GM23338 (cell line): ENCODE results near the gene MIB2. TPM values are rescaled to one million over a fixed set of nuclear protein-coding genes. Genes with fewer than 3 reads are reported as not detected.

ENCODE experiments used
- ATAC-seq: fragments of 200-7000 bp; cut with Tn5 transposase; 3 replicates; pipeline ENCODE4 v1.9.1; 2020
- DNase-seq: peaks from one replicate; pipeline ENCODE4 v3.0.0-alpha.2; 2015; ENCODE audit warnings: low spot score
- H2AFZ ChIP-seq: fragments of 200-600 bp; sonication (generic); 2 replicates; pipeline ENCODE4 v1.8.0; 2016; ENCODE audit warnings: antibody characterized with exemption, mild to moderate bottlenecking, moderate library complexity
- H3F3A ChIP-seq: fragments of 200-600 bp; sonication (generic); replicated peaks from 2 replicates; pipeline ENCODE4 v1.8.0; 2017; ENCODE audit warnings: antibody characterized with exemption, mixed run types, low read depth
- H3K27ac ChIP-seq: fragments of 200-600 bp; sonication (generic); 2 replicates; pipeline ENCODE4 v1.6.1; 2016; ENCODE audit warnings: low read depth
- H3K27me3 ChIP-seq: fragments of 200-600 bp; sonication (generic); 2 replicates; pipeline ENCODE4 v1.8.0; 2016; ENCODE audit warnings: mild to moderate bottlenecking, mixed run types, moderate library complexity; ENCODE audit not compliant: insufficient read depth
- H3K36me3 ChIP-seq: fragments of 200-600 bp; sonication (generic); 2 replicates; pipeline ENCODE4 v1.8.0; 2016; ENCODE audit warnings: mild to moderate bottlenecking; ENCODE audit not compliant: insufficient read depth
- H3K4me1 ChIP-seq: fragments of 200-600 bp; sonication (generic); 2 replicates; pipeline ENCODE4 v1.8.0; 2016; ENCODE audit warnings: mild to moderate bottlenecking, moderate library complexity; ENCODE audit not compliant: insufficient read depth
- H3K4me2 ChIP-seq: fragments of 200-600 bp; sonication (generic); 2 replicates; pipeline ENCODE4 v1.7.1; 2017; ENCODE audit warnings: mixed run types
- H3K4me3 ChIP-seq: fragments of 200-600 bp; sonication (generic); 2 replicates; pipeline ENCODE4 v1.6.1; 2016; ENCODE audit warnings: mixed run types
- H3K79me2 ChIP-seq: fragments of 200-600 bp; sonication (generic); replicated peaks from 2 replicates; pipeline ENCODE4 v1.8.0; 2017; ENCODE audit warnings: mild to moderate bottlenecking; ENCODE audit not compliant: insufficient read depth
- H3K9me2 ChIP-seq: fragments of 200-600 bp; sonication (generic); 2 replicates; pipeline ENCODE4 v1.8.0; 2017; ENCODE audit not compliant: insufficient read depth
- H4K20me1 ChIP-seq: fragments of 200-600 bp; sonication (generic); replicated peaks from 2 replicates; pipeline ENCODE4 v1.8.0; 2017; ENCODE audit warnings: mild to moderate bottlenecking; ENCODE audit not compliant: insufficient read depth
- H3K27ac Mint-ChIP-seq: 2 replicates; pipeline ENCODE4 v1.8.0; 2020; ENCODE audit warnings: inconsistent platforms, mild to moderate bottlenecking, moderate library complexity, mixed read lengths
- H3K27me3 Mint-ChIP-seq: 3 replicates; pipeline ENCODE4 v1.8.0; 2022; ENCODE audit warnings: low read depth, mild to moderate bottlenecking, moderate library complexity, mixed read lengths, inconsistent platforms; ENCODE audit not compliant: insufficient read depth, poor library complexity
- H3K36me3 Mint-ChIP-seq: 3 replicates; pipeline ENCODE4 v1.8.0; 2021; ENCODE audit warnings: low read depth, mild to moderate bottlenecking, inconsistent platforms, moderate library complexity, mixed read lengths
- H3K4me1 Mint-ChIP-seq: 3 replicates; pipeline ENCODE4 v1.8.0; 2020; ENCODE audit warnings: mild to moderate bottlenecking, inconsistent platforms, mixed read lengths
- H3K4me3 Mint-ChIP-seq: 3 replicates; pipeline ENCODE4 v1.8.0; 2021; ENCODE audit warnings: moderate library complexity, mild to moderate bottlenecking, inconsistent platforms, mixed read lengths
- H3K9me3 Mint-ChIP-seq: 3 replicates; pipeline ENCODE4 v1.8.0; 2020; ENCODE audit warnings: moderate library complexity, mild to moderate bottlenecking, inconsistent platforms, mixed read lengths
- CREB1 ChIP-seq: fragments of 250-450 bp; sonication (Bioruptor Pico); IDR thresholded peaks from 2 replicates; pipeline ENCODE4 v1.5.0; 2020; ENCODE audit warnings: low read depth, mild to moderate bottlenecking, moderate library complexity
- POLR2AphosphoS5 ChIP-seq: IDR thresholded peaks from 2 replicates; pipeline ENCODE4 v1.6.1; 2016; ENCODE audit warnings: antibody characterized with exemption, low read depth
- STAT1 ChIP-seq: IDR thresholded peaks from one replicate; pipeline ENCODE4 v1.6.1; 2016; ENCODE audit warnings: antibody characterized with exemption; ENCODE audit not compliant: unreplicated experiment
- polyA plus RNA-seq: library from polyadenylated mRNA; unstranded; fragments of >200 nt; fragmentation: Nextera tagmentation; extraction: Ambion mirVana; gene quantifications from 2 replicates; pipeline ENCODE4 v1.2.1, GENCODE V29; 2016
- total RNA-seq: library from RNA; depleted of rRNA; stranded (reverse); fragments of >200 nt; shearing (Covaris generic); gene quantifications from 2 replicates; pipeline ENCODE4 v1.2.3, GENCODE V29; 2014
- TF ChIP-seq, protein P1 (sequence below): fragments of 250-450 bp; sonication (Bioruptor Pico); IDR thresholded peaks from 2 replicates; pipeline ENCODE4 v1.5.0; 2020; ENCODE audit warnings: mild to moderate bottlenecking, moderate library complexity
- TF ChIP-seq, protein P2 (sequence below): IDR thresholded peaks from 2 replicates; pipeline ENCODE4 v1.6.1; 2016; ENCODE audit warnings: antibody characterized with exemption

Gene MIB2
- total and polyA plus RNA-seq, 2 experiments from 2014 or later, result 82.6 to 104 TPM

DNA sequence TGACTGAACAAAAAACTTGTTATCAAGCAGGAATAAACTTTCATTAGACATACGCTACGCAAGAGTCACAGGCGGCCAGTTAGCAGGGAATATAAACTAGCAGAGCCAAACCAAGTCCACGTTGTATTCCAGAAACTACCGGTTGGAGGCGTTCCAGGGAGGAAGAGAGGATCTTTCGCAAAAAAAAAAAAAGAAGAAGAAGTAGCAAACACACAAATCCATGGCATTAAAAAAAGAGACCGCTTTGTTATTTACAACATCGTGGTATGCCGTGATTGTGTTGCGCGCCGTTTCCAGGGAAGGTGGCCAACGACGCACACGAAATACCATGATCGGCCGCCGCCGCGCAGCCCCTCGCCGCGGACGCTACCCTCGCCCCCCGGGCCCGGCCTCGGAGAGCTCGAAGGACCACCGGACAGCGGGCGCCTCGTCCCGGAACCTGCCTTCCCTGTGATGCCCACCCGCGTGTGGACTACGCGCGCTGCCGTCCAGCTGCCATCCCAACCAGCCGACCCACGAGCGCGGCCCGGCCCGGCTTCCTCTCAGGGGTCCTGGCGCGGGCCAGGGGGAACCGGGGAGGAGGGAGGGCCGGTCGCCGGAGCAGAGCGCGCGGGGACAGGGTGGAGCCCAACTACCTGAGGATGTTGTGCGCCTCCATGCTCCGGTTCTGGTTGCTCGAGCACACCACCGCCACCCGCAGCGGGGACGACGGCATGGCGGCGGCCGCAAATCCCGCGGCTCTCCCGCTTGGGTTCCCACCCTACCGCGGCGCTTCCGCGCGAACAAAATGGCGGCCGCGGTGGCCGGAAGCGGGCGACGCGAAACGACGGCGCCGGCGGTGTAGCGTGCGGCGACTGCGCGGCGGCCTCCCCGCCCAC, 41.2 kb upstream of the MIB2 start (continued):
- TF ChIP-seq, protein P1, sequence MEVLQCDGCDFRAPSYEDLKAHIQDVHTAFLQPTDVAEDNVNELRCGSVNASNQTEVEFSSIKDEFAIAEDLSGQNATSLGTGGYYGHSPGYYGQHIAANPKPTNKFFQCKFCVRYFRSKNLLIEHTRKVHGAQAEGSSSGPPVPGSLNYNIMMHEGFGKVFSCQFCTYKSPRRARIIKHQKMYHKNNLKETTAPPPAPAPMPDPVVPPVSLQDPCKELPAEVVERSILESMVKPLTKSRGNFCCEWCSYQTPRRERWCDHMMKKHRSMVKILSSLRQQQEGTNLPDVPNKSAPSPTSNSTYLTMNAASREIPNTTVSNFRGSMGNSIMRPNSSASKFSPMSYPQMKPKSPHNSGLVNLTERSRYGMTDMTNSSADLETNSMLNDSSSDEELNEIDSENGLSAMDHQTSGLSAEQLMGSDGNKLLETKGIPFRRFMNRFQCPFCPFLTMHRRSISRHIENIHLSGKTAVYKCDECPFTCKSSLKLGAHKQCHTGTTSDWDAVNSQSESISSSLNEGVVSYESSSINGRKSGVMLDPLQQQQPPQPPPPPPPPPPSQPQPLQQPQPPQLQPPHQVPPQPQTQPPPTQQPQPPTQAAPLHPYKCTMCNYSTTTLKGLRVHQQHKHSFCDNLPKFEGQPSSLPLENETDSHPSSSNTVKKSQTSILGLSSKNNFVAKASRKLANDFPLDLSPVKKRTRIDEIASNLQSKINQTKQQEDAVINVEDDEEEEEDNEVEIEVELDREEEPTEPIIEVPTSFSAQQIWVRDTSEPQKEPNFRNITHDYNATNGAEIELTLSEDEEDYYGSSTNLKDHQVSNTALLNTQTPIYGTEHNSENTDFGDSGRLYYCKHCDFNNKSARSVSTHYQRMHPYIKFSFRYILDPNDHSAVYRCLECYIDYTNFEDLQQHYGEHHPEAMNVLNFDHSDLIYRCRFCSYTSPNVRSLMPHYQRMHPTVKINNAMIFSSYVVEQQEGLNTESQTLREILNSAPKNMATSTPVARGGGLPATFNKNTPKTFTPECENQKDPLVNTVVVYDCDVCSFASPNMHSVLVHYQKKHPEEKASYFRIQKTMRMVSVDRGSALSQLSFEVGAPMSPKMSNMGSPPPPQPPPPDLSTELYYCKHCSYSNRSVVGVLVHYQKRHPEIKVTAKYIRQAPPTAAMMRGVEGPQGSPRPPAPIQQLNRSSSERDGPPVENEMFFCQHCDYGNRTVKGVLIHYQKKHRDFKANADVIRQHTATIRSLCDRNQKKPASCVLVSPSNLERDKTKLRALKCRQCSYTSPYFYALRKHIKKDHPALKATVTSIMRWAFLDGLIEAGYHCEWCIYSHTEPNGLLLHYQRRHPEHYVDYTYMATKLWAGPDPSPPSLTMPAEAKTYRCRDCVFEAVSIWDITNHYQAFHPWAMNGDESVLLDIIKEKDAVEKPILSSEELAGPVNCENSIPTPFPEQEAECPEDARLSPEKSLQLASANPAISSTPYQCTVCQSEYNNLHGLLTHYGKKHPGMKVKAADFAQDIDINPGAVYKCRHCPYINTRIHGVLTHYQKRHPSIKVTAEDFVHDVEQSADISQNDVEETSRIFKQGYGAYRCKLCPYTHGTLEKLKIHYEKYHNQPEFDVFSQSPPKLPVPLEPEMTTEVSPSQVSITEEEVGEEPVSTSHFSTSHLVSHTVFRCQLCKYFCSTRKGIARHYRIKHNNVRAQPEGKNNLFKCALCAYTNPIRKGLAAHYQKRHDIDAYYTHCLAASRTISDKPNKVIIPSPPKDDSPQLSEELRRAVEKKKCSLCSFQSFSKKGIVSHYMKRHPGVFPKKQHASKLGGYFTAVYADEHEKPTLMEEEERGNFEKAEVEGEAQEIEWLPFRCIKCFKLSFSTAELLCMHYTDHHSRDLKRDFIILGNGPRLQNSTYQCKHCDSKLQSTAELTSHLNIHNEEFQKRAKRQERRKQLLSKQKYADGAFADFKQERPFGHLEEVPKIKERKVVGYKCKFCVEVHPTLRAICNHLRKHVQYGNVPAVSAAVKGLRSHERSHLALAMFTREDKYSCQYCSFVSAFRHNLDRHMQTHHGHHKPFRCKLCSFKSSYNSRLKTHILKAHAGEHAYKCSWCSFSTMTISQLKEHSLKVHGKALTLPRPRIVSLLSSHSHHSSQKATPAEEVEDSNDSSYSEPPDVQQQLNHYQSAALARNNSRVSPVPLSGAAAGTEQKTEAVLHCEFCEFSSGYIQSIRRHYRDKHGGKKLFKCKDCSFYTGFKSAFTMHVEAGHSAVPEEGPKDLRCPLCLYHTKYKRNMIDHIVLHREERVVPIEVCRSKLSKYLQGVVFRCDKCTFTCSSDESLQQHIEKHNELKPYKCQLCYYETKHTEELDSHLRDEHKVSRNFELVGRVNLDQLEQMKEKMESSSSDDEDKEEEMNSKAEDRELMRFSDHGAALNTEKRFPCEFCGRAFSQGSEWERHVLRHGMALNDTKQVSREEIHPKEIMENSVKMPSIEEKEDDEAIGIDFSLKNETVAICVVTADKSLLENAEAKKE, result no peak

DNA sequence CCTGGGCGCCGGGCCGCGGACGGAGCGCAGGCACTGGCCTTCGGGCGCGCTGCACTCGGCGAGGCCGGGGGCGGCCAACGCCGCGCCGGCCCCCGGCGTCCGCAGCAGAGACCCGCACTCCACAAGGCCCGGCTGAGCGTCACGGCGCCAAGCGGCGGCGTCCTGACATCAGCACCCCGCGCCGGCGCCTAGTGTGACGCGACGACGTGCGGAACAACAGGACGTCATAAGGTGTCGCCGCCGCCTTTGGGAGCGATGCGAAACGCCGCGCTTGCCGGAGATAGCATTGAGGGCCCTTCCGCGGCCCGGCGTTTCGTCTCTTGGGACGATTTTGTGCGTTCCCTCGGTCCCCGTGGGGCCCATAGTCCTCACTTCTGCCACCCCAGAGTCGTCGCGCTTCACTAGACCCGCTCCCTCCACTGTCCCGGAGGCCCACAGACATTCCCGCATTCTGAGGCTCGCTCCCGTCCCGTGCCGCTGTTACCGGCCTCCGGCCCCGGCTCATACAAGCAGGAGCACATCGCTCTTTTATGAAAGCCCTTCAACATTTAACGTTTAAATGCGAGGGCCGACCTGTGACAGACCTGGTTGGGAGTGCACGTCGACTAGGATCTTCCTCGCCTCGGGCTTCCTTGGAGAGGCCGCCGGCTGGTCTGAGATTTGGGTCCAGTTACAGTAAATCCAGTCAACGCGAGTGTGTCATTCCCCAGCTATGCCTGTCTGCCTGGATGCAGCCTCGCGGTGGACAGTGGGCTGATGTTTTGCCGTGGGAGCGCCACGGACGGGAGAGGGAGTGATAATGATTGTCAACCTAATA, 40.4 kb upstream of the MIB2 start, which contains the start of gene SSU72:
Gene SSU72 (minus strand): TSS at position 143 of the 817 bp plus-strand sequence. CDS start 306 bp downstream, outside the sequence.
- DNase-seq (peak; percentile 95), ATAC-seq (peak; percentile 62)
- peak within 1 kb of the TSS; percentile 97 for H3K27ac ChIP-seq
- 0 out of 2 replicates have a peak, but pooled peaks cover 3% of the 10 kb centered on the region for H3K9me2 ChIP-seq
- peak within 1 kb of the TSS; percentile 73 for H3K4me3 ChIP-seq
- peaks cover 4% of the 10 kb centered on the region; the same call in 1 of the 2 replicates for H3K36me3 ChIP-seq
- TF ChIP-seq POLR2AphosphoS5, result peak; percentile 88
- TF ChIP-seq STAT1, result no peak
- peak; percentile 100 for TF ChIP-seq CREB1 (CRISPR knock-in tag)
- TF ChIP-seq, protein P2, sequence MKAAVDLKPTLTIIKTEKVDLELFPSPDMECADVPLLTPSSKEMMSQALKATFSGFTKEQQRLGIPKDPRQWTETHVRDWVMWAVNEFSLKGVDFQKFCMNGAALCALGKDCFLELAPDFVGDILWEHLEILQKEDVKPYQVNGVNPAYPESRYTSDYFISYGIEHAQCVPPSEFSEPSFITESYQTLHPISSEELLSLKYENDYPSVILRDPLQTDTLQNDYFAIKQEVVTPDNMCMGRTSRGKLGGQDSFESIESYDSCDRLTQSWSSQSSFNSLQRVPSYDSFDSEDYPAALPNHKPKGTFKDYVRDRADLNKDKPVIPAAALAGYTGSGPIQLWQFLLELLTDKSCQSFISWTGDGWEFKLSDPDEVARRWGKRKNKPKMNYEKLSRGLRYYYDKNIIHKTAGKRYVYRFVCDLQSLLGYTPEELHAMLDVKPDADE, result peak; percentile 84
- H4K20me1 ChIP-seq, result peaks cover 18% of the 10 kb centered on the region
- H3F3A ChIP-seq, result peaks cover 14% of the 10 kb centered on the region; the same call in 1 of the 2 replicates
- peak within 1 kb of the TSS; percentile 99 for H3K27ac Mint-ChIP-seq
- peak within 1 kb of the TSS; percentile 98 for H3K4me2 ChIP-seq
- no peaks in the 10 kb centered on the region for H3K27me3 ChIP-seq
- peaks cover 9% of the 10 kb centered on the region for H3K4me1 Mint-ChIP-seq
- H3K36me3 Mint-ChIP-seq, result peaks cover 32% of the 10 kb centered on the region
- peaks cover 6% of the 10 kb centered on the region; the same call in 1 of the 3 replicates for H3K9me3 Mint-ChIP-seq
- peak within 1 kb of the TSS; percentile 98 for H2AFZ ChIP-seq
- H3K4me1 ChIP-seq, result no peaks in the 10 kb centered on the region
- peaks cover 20% of the 10 kb centered on the region for H3K27me3 Mint-ChIP-seq
- peak within 1 kb of the TSS; percentile 99 for H3K4me3 Mint-ChIP-seq
- peaks cover 44% of the 10 kb centered on the region for H3K79me2 ChIP-seq
